GM23338 (cell line): ENCODE results near the gene KAZN. TPM values are rescaled to one million over a fixed set of nuclear protein-coding genes. Genes with fewer than 3 reads are reported as not detected.

Source experiments
- ATAC-seq: fragments of 200-7000 bp; cut with Tn5 transposase; 3 replicates; pipeline ENCODE4 v1.9.1; 2020
- DNase-seq: peaks from one replicate; pipeline ENCODE4 v3.0.0-alpha.2; 2015; ENCODE audit warnings: low spot score
- H2AFZ ChIP-seq: fragments of 200-600 bp; sonication (generic); 2 replicates; pipeline ENCODE4 v1.8.0; 2016; ENCODE audit warnings: antibody characterized with exemption, mild to moderate bottlenecking, moderate library complexity
- H3F3A ChIP-seq: fragments of 200-600 bp; sonication (generic); replicated peaks from 2 replicates; pipeline ENCODE4 v1.8.0; 2017; ENCODE audit warnings: antibody characterized with exemption, mixed run types, low read depth
- H3K27ac ChIP-seq: fragments of 200-600 bp; sonication (generic); 2 replicates; pipeline ENCODE4 v1.6.1; 2016; ENCODE audit warnings: low read depth
- H3K27me3 ChIP-seq: fragments of 200-600 bp; sonication (generic); 2 replicates; pipeline ENCODE4 v1.8.0; 2016; ENCODE audit warnings: mild to moderate bottlenecking, mixed run types, moderate library complexity; ENCODE audit not compliant: insufficient read depth
- H3K36me3 ChIP-seq: fragments of 200-600 bp; sonication (generic); 2 replicates; pipeline ENCODE4 v1.8.0; 2016; ENCODE audit warnings: mild to moderate bottlenecking; ENCODE audit not compliant: insufficient read depth
- H3K4me1 ChIP-seq: fragments of 200-600 bp; sonication (generic); 2 replicates; pipeline ENCODE4 v1.8.0; 2016; ENCODE audit warnings: mild to moderate bottlenecking, moderate library complexity; ENCODE audit not compliant: insufficient read depth
- H3K4me2 ChIP-seq: fragments of 200-600 bp; sonication (generic); 2 replicates; pipeline ENCODE4 v1.7.1; 2017; ENCODE audit warnings: mixed run types
- H3K4me3 ChIP-seq: fragments of 200-600 bp; sonication (generic); 2 replicates; pipeline ENCODE4 v1.6.1; 2016; ENCODE audit warnings: mixed run types
- H3K79me2 ChIP-seq: fragments of 200-600 bp; sonication (generic); replicated peaks from 2 replicates; pipeline ENCODE4 v1.8.0; 2017; ENCODE audit warnings: mild to moderate bottlenecking; ENCODE audit not compliant: insufficient read depth
- H3K9me2 ChIP-seq: fragments of 200-600 bp; sonication (generic); 2 replicates; pipeline ENCODE4 v1.8.0; 2017; ENCODE audit not compliant: insufficient read depth
- H4K20me1 ChIP-seq: fragments of 200-600 bp; sonication (generic); replicated peaks from 2 replicates; pipeline ENCODE4 v1.8.0; 2017; ENCODE audit warnings: mild to moderate bottlenecking; ENCODE audit not compliant: insufficient read depth
- H3K27ac Mint-ChIP-seq: 2 replicates; pipeline ENCODE4 v1.8.0; 2020; ENCODE audit warnings: inconsistent platforms, mild to moderate bottlenecking, moderate library complexity, mixed read lengths
- H3K27me3 Mint-ChIP-seq: 3 replicates; pipeline ENCODE4 v1.8.0; 2022; ENCODE audit warnings: low read depth, mild to moderate bottlenecking, moderate library complexity, mixed read lengths, inconsistent platforms; ENCODE audit not compliant: insufficient read depth, poor library complexity
- H3K36me3 Mint-ChIP-seq: 3 replicates; pipeline ENCODE4 v1.8.0; 2021; ENCODE audit warnings: low read depth, mild to moderate bottlenecking, inconsistent platforms, moderate library complexity, mixed read lengths
- H3K4me1 Mint-ChIP-seq: 3 replicates; pipeline ENCODE4 v1.8.0; 2020; ENCODE audit warnings: mild to moderate bottlenecking, inconsistent platforms, mixed read lengths
- H3K4me3 Mint-ChIP-seq: 3 replicates; pipeline ENCODE4 v1.8.0; 2021; ENCODE audit warnings: moderate library complexity, mild to moderate bottlenecking, inconsistent platforms, mixed read lengths
- H3K9me3 Mint-ChIP-seq: 3 replicates; pipeline ENCODE4 v1.8.0; 2020; ENCODE audit warnings: moderate library complexity, mild to moderate bottlenecking, inconsistent platforms, mixed read lengths
- CREB1 ChIP-seq: fragments of 250-450 bp; sonication (Bioruptor Pico); IDR thresholded peaks from 2 replicates; pipeline ENCODE4 v1.5.0; 2020; ENCODE audit warnings: low read depth, mild to moderate bottlenecking, moderate library complexity
- CTCF ChIP-seq, 2 experiments: fragments of 200-600 bp in 1 of 2; sonication (generic) in 1 of 2; conservative IDR thresholded peaks; 2 replicates each; pipeline versions ENCODE4 v1.5.1 to v1.6.1; 2016 to 2017; ENCODE audit warnings: antibody characterized with exemption in 2 of 2, low read depth in 2 of 2, mild to moderate bottlenecking in 2 of 2, moderate library complexity in 1 of 2
- ETS1 ChIP-seq: IDR thresholded peaks from 2 replicates; pipeline ENCODE4 v1.6.1; 2016; ENCODE audit warnings: antibody characterized with exemption
- EZH2 ChIP-seq: fragments of 200-600 bp; sonication (generic); IDR thresholded peaks from one replicate; pipeline ENCODE4 v1.8.0; 2017; ENCODE audit warnings: antibody characterized with exemption, mild to moderate bottlenecking, low read depth; ENCODE audit not compliant: unreplicated experiment
- EZH2phosphoT487 ChIP-seq: fragments of 200-600 bp; sonication (generic); IDR thresholded peaks from one replicate; pipeline ENCODE4 v1.8.1; 2018; ENCODE audit warnings: antibody characterized with exemption; ENCODE audit not compliant: unreplicated experiment
- JUNB ChIP-seq: IDR thresholded peaks from one replicate; pipeline ENCODE4 v1.6.1; 2016; ENCODE audit warnings: antibody characterized with exemption; ENCODE audit not compliant: unreplicated experiment
- NANOG ChIP-seq: IDR thresholded peaks from 2 replicates; pipeline ENCODE4 v1.6.1; 2016; ENCODE audit warnings: antibody characterized with exemption, borderline replicate concordance
- POLR2AphosphoS5 ChIP-seq: IDR thresholded peaks from 2 replicates; pipeline ENCODE4 v1.6.1; 2016; ENCODE audit warnings: antibody characterized with exemption, low read depth
- REST ChIP-seq: IDR thresholded peaks from one replicate; pipeline ENCODE4 v1.6.1; 2018; ENCODE audit warnings: antibody characterized with exemption; ENCODE audit not compliant: unreplicated experiment
- STAT1 ChIP-seq: IDR thresholded peaks from one replicate; pipeline ENCODE4 v1.6.1; 2016; ENCODE audit warnings: antibody characterized with exemption; ENCODE audit not compliant: unreplicated experiment
- ZNF114 ChIP-seq: fragments of 250-450 bp; sonication (Bioruptor Pico); IDR thresholded peaks from 2 replicates; pipeline ENCODE4 v1.5.0; 2020; ENCODE audit warnings: mild to moderate bottlenecking, moderate library complexity
- ZNF331 ChIP-seq: fragments of 250-450 bp; sonication (Bioruptor Pico); IDR thresholded peaks from 2 replicates; pipeline ENCODE4 v1.5.0; 2020; ENCODE audit warnings: low read depth, mild to moderate bottlenecking, moderate library complexity
- ZNF462 ChIP-seq: fragments of 250-450 bp; sonication (Bioruptor Pico); IDR thresholded peaks from 2 replicates; pipeline ENCODE4 v1.5.0; 2020; ENCODE audit warnings: mild to moderate bottlenecking, moderate library complexity
- polyA plus RNA-seq: library from polyadenylated mRNA; unstranded; fragments of >200 nt; fragmentation: Nextera tagmentation; extraction: Ambion mirVana; gene quantifications from 2 replicates; pipeline ENCODE4 v1.2.1, GENCODE V29; 2016
- total RNA-seq: library from RNA; depleted of rRNA; stranded (reverse); fragments of >200 nt; shearing (Covaris generic); gene quantifications from 2 replicates; pipeline ENCODE4 v1.2.3, GENCODE V29; 2014

Gene KAZN
- total and polyA plus RNA-seq, 2 experiments from 2014 or later = 9.9 to 15.0 TPM

GRCh38 chr1:15028616-15029015 is 430.1 kb downstream of the KAZN start:
- Mint-ChIP-seq H3K4me3 (no peak overlapping the region), H3K27me3 (peaks cover 7% of the 10 kb centered on the region), H3K27ac (no peak overlapping the region), H3K36me3 (no peaks in the 10 kb centered on the region; the same call in 2 of the 3 replicates), H3K9me3 (no peaks in the 10 kb centered on the region), H3K4me1 (peaks cover 31% of the 10 kb centered on the region)
- Histone ChIP-seq H3K27ac (no peak overlapping the region), H3K27me3 (no peaks in the 10 kb centered on the region), H3F3A (no peaks in the 10 kb centered on the region), H2AFZ (no peak overlapping the region), H3K4me1 (0 out of 2 replicates have a peak, but pooled peaks cover 11% of the 10 kb centered on the region), H4K20me1 (no peaks in the 10 kb centered on the region), H3K9me2 (no peaks in the 10 kb centered on the region), H3K4me3 (no peak overlapping the region), H3K79me2 (no peaks in the 10 kb centered on the region), H3K4me2 (no peak overlapping the region), H3K36me3 (no peaks in the 10 kb centered on the region)
- DNase-seq (no peak), ATAC-seq (no peak)
- TF ChIP-seq EZH2phosphoT487 (no peak), CTCF (conservative IDR thresholded peaks at IDR 0.05; ENCODE audit: low read depth in 2 of 2) (no peak), ZNF462 (CRISPR knock-in tag) (no peak), ETS1 (no peak), CREB1 (CRISPR knock-in tag) (no peak), EZH2 (no peak), ZNF331 (CRISPR knock-in tag) (no peak), POLR2AphosphoS5 (no peak), ZNF114 (no peak), NANOG (no peak), REST (no peak), JUNB (no peak), STAT1 (no peak)
